WTC11 (cell line): ENCODE measurements around the gene CRKL. TPM values are rescaled to one million over a fixed set of nuclear protein-coding genes. Genes with fewer than 3 reads are reported as not detected.

ENCODE experiments used
- ATAC-seq: fragments of 200-7000 bp; cut with Tn5 transposase; 2 replicates; pipeline ENCODE4 v1.10.0; 2021; ENCODE audit warnings: mild to moderate bottlenecking, moderate library complexity
- CTCF ChIA-PET: fragments of 300-600 bp; sonication (Branson Sonifier 250); formaldehyde crosslinking; loops from one replicate; lab custom pipeline; 2021; ENCODE audit warnings: antibody characterized with exemption; lab: Charles Lee
- POLR2A ChIA-PET: fragments of 350-600 bp; sonication (Branson Sonifier 250); formaldehyde crosslinking; loops from one replicate; lab custom pipeline; 2021; ENCODE audit warnings: antibody characterized with exemption; lab: Charles Lee
- DNase-seq: peaks from one replicate; pipeline ENCODE4 v3.0.0; 2021; ENCODE audit warnings: low spot score
- H3K27ac Mint-ChIP-seq: 2 replicates; pipeline ENCODE4 v1.8.0; 2021; ENCODE audit warnings: mixed read lengths
- H3K27me3 Mint-ChIP-seq: 2 replicates; pipeline ENCODE4 v1.8.0; 2021; ENCODE audit warnings: low read depth, mild to moderate bottlenecking, moderate library complexity, mixed read lengths
- H3K36me3 Mint-ChIP-seq: 2 replicates; pipeline ENCODE4 v1.8.0; 2021; ENCODE audit warnings: mixed read lengths
- H3K4me1 Mint-ChIP-seq: 2 replicates; pipeline ENCODE4 v1.8.0; 2022; ENCODE audit warnings: mixed read lengths
- H3K4me3 Mint-ChIP-seq: 2 replicates; pipeline ENCODE4 v1.8.0; 2021; ENCODE audit warnings: mild to moderate bottlenecking, moderate library complexity, mixed read lengths
- H3K9me3 Mint-ChIP-seq: 2 replicates; pipeline ENCODE4 v1.8.0; 2021; ENCODE audit warnings: mixed read lengths
- EMX1 ChIP-seq: fragments of 250-450 bp; sonication (Bioruptor Pico); IDR thresholded peaks from 2 replicates; pipeline ENCODE4 v1.8.0; 2021; ENCODE audit warnings: mild to moderate bottlenecking
- JAZF1 ChIP-seq: fragments of 250-450 bp; sonication (Bioruptor Pico); IDR thresholded peaks from 2 replicates; pipeline ENCODE4 v1.9.0; 2021; ENCODE audit warnings: moderate library complexity, mild to moderate bottlenecking, inconsistent platforms
- NFATC4 ChIP-seq: fragments of 250-450 bp; sonication (Bioruptor Pico); IDR thresholded peaks from 2 replicates; pipeline ENCODE4 v1.9.0; 2021; ENCODE audit warnings: mild to moderate bottlenecking
- ZNF121 ChIP-seq: sonication (generic); formaldehyde crosslinking; IDR thresholded peaks from 2 replicates; pipeline ENCODE4 v1.8.0; 2023; ENCODE audit warnings: missing genetic modification reagents
- total RNA-seq: library from RNA; stranded (reverse); gene quantifications from 3 replicates; pipeline ENCODE4 v1.2.3, GENCODE V29; 2021
- TF ChIP-seq, protein P1 (sequence below): sonication (generic); formaldehyde crosslinking; IDR thresholded peaks from 2 replicates; pipeline ENCODE4 v1.8.0; 2023; ENCODE audit warnings: missing genetic modification reagents
- TF ChIP-seq, protein P2 (sequence below): sonication (generic); formaldehyde crosslinking; IDR thresholded peaks from 2 replicates; pipeline ENCODE4 v1.8.0; 2022; ENCODE audit warnings: missing genetic modification reagents
- TF ChIP-seq, protein P3 (sequence below): sonication (generic); formaldehyde crosslinking; IDR thresholded peaks from 2 replicates; pipeline ENCODE4 v1.8.1; 2023; ENCODE audit warnings: mild to moderate bottlenecking, missing genetic modification reagents, borderline replicate concordance
- TF ChIP-seq, protein P4 (sequence below): fragments of 250-450 bp; sonication (Bioruptor Pico); IDR thresholded peaks from 2 replicates; pipeline ENCODE4 v1.9.0; 2021; ENCODE audit warnings: mild to moderate bottlenecking, borderline replicate concordance
- TF ChIP-seq, protein P5 (sequence below): sonication (generic); formaldehyde crosslinking; IDR thresholded peaks from 2 replicates; pipeline ENCODE4 v1.8.1; 2022; ENCODE audit warnings: low read depth, missing genetic modification reagents, borderline replicate concordance
- TF ChIP-seq, protein P6 (sequence below): sonication (generic); formaldehyde crosslinking; IDR thresholded peaks from 2 replicates; pipeline ENCODE4 v1.8.1; 2022; ENCODE audit warnings: mild to moderate bottlenecking, moderate library complexity, missing genetic modification reagents
- TF ChIP-seq, protein P7 (sequence below): sonication (generic); formaldehyde crosslinking; conservative IDR thresholded peaks from 2 replicates; pipeline ENCODE4 v1.8.1; 2023; ENCODE audit warnings: mild to moderate bottlenecking, low read depth, missing genetic modification reagents, moderate library complexity
- TF ChIP-seq, protein P8 (sequence below): sonication (generic); formaldehyde crosslinking; conservative IDR thresholded peaks from 2 replicates; pipeline ENCODE4 v1.8.1; 2022; ENCODE audit warnings: mild to moderate bottlenecking, missing genetic modification reagents

Gene CRKL
- total RNA-seq, 1 experiment from 2014 or later: 114 TPM

DNA sequence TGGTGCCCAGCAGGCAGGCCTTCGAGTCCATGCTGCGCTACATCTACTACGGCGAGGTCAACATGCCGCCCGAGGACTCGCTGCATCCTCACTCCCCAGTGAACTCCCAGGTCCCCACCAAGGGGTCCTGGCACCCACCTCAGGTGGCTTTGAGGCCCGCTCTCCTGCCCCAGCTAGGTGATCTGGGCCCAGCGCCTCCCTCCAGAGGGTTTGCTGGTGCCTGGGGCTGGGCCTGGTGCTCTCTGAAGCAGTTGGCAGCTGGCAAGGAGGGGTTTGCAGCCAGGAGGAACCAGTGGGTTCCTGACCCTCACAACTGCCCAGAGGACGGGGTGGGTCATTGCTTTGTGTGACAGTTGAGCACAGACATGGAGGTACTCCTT lies 78.8 kb downstream of the CRKL start:
- no peak overlapping the region for H3K27ac Mint-ChIP-seq
- POLR2A ChIA-PET: interaction anchor here (0.6 kb wide), 1 partner anchor 1125 kb away, joined by 4 read pairs; no protein-coding TSS in a partner anchor

DNA sequence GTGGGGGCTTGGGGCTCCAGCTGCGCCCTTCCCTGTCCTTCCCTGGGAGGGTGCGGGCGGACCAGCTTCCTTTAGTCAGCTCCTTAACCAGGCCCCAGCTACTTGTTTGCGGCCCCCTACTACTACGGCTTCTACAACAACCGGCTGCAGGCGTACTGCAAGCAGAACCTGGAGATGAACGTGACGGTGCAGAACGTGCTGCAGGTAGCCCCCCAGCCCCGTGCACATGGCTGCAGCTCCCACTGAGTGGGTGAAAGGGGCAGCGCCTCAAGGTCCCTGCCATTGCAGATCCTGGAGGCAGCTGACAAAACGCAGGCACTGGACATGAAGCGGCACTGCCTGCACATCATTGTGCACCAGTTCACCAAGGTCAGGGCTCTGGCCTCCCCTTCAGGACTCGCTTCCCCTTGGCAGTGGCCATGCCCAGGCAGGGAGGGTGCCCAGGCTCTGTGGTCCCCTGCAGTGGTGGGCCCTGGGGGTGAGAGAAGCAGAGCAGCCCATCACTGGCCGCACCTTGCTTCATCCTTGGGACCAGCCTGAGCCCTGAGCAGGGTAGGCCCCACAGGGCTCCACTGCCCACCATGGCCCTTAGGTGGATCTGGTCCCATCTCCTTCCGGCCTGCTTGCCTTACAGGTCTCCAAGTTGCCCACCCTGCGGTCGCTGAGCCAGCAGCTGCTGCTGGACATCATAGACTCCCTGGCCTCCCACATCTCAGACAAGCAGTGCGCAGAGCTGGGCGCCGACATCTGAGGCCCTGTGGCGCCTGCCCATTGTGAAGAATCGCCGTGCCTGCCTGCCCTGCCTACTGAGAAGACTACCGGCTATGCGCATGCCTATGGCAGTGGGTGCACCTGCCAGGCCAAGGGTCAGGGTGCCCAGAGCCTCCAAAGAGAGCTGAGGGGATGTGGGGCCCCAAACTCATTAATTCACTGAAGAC lies 79.7 kb downstream of the CRKL start:
- ChIA-PET CTCF (interaction anchor here (0.8 kb wide), 1 partner anchor 34 kb away, joined by 4 read pairs; no protein-coding TSS in a partner anchor), POLR2A (interaction anchor here (0.6 kb wide), 1 partner anchor 1126 kb away, joined by 4 read pairs; no protein-coding TSS in a partner anchor)
- no peak for ATAC-seq
- Mint-ChIP-seq H3K9me3 (no peaks in the 10 kb centered on the region), H3K36me3 (no peaks in the 10 kb centered on the region), H3K4me3 (no peak overlapping the region), H3K27ac (no peak overlapping the region), H3K27me3 (no peaks in the 10 kb centered on the region), H3K4me1 (peaks cover 9% of the 10 kb centered on the region)
- TF ChIP-seq, protein P1, sequence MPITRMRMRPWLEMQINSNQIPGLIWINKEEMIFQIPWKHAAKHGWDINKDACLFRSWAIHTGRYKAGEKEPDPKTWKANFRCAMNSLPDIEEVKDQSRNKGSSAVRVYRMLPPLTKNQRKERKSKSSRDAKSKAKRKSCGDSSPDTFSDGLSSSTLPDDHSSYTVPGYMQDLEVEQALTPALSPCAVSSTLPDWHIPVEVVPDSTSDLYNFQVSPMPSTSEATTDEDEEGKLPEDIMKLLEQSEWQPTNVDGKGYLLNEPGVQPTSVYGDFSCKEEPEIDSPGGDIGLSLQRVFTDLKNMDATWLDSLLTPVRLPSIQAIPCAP (CRISPR knock-in tag): no peak
- TF ChIP-seq, protein P2, sequence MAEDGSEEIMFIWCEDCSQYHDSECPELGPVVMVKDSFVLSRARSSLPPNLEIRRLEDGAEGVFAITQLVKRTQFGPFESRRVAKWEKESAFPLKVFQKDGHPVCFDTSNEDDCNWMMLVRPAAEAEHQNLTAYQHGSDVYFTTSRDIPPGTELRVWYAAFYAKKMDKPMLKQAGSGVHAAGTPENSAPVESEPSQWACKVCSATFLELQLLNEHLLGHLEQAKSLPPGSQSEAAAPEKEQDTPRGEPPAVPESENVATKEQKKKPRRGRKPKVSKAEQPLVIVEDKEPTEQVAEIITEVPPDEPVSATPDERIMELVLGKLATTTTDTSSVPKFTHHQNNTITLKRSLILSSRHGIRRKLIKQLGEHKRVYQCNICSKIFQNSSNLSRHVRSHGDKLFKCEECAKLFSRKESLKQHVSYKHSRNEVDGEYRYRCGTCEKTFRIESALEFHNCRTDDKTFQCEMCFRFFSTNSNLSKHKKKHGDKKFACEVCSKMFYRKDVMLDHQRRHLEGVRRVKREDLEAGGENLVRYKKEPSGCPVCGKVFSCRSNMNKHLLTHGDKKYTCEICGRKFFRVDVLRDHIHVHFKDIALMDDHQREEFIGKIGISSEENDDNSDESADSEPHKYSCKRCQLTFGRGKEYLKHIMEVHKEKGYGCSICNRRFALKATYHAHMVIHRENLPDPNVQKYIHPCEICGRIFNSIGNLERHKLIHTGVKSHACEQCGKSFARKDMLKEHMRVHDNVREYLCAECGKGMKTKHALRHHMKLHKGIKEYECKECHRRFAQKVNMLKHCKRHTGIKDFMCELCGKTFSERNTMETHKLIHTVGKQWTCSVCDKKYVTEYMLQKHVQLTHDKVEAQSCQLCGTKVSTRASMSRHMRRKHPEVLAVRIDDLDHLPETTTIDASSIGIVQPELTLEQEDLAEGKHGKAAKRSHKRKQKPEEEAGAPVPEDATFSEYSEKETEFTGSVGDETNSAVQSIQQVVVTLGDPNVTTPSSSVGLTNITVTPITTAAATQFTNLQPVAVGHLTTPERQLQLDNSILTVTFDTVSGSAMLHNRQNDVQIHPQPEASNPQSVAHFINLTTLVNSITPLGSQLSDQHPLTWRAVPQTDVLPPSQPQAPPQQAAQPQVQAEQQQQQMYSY (CRISPR knock-in tag): no peak
- TF ChIP-seq, protein P3, sequence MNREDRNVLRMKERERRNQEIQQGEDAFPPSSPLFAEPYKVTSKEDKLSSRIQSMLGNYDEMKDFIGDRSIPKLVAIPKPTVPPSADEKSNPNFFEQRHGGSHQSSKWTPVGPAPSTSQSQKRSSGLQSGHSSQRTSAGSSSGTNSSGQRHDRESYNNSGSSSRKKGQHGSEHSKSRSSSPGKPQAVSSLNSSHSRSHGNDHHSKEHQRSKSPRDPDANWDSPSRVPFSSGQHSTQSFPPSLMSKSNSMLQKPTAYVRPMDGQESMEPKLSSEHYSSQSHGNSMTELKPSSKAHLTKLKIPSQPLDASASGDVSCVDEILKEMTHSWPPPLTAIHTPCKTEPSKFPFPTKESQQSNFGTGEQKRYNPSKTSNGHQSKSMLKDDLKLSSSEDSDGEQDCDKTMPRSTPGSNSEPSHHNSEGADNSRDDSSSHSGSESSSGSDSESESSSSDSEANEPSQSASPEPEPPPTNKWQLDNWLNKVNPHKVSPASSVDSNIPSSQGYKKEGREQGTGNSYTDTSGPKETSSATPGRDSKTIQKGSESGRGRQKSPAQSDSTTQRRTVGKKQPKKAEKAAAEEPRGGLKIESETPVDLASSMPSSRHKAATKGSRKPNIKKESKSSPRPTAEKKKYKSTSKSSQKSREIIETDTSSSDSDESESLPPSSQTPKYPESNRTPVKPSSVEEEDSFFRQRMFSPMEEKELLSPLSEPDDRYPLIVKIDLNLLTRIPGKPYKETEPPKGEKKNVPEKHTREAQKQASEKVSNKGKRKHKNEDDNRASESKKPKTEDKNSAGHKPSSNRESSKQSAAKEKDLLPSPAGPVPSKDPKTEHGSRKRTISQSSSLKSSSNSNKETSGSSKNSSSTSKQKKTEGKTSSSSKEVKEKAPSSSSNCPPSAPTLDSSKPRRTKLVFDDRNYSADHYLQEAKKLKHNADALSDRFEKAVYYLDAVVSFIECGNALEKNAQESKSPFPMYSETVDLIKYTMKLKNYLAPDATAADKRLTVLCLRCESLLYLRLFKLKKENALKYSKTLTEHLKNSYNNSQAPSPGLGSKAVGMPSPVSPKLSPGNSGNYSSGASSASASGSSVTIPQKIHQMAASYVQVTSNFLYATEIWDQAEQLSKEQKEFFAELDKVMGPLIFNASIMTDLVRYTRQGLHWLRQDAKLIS: no peak
- TF ChIP-seq, protein P4, sequence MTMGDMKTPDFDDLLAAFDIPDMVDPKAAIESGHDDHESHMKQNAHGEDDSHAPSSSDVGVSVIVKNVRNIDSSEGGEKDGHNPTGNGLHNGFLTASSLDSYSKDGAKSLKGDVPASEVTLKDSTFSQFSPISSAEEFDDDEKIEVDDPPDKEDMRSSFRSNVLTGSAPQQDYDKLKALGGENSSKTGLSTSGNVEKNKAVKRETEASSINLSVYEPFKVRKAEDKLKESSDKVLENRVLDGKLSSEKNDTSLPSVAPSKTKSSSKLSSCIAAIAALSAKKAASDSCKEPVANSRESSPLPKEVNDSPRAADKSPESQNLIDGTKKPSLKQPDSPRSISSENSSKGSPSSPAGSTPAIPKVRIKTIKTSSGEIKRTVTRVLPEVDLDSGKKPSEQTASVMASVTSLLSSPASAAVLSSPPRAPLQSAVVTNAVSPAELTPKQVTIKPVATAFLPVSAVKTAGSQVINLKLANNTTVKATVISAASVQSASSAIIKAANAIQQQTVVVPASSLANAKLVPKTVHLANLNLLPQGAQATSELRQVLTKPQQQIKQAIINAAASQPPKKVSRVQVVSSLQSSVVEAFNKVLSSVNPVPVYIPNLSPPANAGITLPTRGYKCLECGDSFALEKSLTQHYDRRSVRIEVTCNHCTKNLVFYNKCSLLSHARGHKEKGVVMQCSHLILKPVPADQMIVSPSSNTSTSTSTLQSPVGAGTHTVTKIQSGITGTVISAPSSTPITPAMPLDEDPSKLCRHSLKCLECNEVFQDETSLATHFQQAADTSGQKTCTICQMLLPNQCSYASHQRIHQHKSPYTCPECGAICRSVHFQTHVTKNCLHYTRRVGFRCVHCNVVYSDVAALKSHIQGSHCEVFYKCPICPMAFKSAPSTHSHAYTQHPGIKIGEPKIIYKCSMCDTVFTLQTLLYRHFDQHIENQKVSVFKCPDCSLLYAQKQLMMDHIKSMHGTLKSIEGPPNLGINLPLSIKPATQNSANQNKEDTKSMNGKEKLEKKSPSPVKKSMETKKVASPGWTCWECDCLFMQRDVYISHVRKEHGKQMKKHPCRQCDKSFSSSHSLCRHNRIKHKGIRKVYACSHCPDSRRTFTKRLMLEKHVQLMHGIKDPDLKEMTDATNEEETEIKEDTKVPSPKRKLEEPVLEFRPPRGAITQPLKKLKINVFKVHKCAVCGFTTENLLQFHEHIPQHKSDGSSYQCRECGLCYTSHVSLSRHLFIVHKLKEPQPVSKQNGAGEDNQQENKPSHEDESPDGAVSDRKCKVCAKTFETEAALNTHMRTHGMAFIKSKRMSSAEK (CRISPR knock-in tag): no peak
- TF ChIP-seq, protein P5, sequence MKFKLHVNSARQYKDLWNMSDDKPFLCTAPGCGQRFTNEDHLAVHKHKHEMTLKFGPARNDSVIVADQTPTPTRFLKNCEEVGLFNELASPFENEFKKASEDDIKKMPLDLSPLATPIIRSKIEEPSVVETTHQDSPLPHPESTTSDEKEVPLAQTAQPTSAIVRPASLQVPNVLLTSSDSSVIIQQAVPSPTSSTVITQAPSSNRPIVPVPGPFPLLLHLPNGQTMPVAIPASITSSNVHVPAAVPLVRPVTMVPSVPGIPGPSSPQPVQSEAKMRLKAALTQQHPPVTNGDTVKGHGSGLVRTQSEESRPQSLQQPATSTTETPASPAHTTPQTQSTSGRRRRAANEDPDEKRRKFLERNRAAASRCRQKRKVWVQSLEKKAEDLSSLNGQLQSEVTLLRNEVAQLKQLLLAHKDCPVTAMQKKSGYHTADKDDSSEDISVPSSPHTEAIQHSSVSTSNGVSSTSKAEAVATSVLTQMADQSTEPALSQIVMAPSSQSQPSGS (CRISPR knock-in tag): no peak
- TF ChIP-seq, protein P6, sequence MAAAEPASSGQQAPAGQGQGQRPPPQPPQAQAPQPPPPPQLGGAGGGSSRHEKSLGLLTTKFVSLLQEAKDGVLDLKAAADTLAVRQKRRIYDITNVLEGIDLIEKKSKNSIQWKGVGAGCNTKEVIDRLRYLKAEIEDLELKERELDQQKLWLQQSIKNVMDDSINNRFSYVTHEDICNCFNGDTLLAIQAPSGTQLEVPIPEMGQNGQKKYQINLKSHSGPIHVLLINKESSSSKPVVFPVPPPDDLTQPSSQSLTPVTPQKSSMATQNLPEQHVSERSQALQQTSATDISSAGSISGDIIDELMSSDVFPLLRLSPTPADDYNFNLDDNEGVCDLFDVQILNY (CRISPR knock-in tag): no peak
- TF ChIP-seq, protein P7, sequence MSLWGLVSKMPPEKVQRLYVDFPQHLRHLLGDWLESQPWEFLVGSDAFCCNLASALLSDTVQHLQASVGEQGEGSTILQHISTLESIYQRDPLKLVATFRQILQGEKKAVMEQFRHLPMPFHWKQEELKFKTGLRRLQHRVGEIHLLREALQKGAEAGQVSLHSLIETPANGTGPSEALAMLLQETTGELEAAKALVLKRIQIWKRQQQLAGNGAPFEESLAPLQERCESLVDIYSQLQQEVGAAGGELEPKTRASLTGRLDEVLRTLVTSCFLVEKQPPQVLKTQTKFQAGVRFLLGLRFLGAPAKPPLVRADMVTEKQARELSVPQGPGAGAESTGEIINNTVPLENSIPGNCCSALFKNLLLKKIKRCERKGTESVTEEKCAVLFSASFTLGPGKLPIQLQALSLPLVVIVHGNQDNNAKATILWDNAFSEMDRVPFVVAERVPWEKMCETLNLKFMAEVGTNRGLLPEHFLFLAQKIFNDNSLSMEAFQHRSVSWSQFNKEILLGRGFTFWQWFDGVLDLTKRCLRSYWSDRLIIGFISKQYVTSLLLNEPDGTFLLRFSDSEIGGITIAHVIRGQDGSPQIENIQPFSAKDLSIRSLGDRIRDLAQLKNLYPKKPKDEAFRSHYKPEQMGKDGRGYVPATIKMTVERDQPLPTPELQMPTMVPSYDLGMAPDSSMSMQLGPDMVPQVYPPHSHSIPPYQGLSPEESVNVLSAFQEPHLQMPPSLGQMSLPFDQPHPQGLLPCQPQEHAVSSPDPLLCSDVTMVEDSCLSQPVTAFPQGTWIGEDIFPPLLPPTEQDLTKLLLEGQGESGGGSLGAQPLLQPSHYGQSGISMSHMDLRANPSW (CRISPR knock-in tag): no peak
- no peak for TF ChIP-seq JAZF1 (CRISPR knock-in tag)
- TF ChIP-seq NFATC4 (CRISPR knock-in tag): no peak
- no peak for TF ChIP-seq EMX1 (CRISPR knock-in tag)
- no peak for DNase-seq

More for the DNA sequence above, 78.8 kb downstream of the CRKL start:
- no peak for DNase-seq
- Mint-ChIP-seq H3K4me1 (peaks cover 4% of the 10 kb centered on the region; the same call in 1 of the 2 replicates), H3K9me3 (no peaks in the 10 kb centered on the region), H3K4me3 (no peak overlapping the region), H3K36me3 (no peaks in the 10 kb centered on the region)
- no peak for ATAC-seq
- TF ChIP-seq, protein P8, sequence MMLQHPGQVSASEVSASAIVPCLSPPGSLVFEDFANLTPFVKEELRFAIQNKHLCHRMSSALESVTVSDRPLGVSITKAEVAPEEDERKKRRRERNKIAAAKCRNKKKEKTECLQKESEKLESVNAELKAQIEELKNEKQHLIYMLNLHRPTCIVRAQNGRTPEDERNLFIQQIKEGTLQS (CRISPR knock-in tag): no peak
- TF ChIP-seq ZNF121 (CRISPR knock-in tag): no peak
- TF ChIP-seq, all 79 proteins: peak for 0
- H3K27me3 Mint-ChIP-seq: no peaks in the 10 kb centered on the region
- CTCF ChIA-PET: no interaction called here
